Amniotic epithelial cell (primary cell): ENCODE measurements around the gene EXOSC9.

Experiments
- DNase-seq: peaks from one replicate; pipeline ENCODE4 v3.0.0-alpha.2; 2010; ENCODE audit warnings: low read depth

The EXOSC9 gene, protein sequence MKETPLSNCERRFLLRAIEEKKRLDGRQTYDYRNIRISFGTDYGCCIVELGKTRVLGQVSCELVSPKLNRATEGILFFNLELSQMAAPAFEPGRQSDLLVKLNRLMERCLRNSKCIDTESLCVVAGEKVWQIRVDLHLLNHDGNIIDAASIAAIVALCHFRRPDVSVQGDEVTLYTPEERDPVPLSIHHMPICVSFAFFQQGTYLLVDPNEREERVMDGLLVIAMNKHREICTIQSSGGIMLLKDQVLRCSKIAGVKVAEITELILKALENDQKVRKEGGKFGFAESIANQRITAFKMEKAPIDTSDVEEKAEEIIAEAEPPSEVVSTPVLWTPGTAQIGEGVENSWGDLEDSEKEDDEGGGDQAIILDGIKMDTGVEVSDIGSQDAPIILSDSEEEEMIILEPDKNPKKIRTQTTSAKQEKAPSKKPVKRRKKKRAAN

GRCh38 chr4:121800961-121801714 is at the start of gene EXOSC9:
Gene EXOSC9, plus strand, starts transcription at chr4:121801323. Its CDS starts 102 bp downstream, at chr4:121801425.
- DNase-seq: peak; percentile 91

GRCh38 chr4:121752142-121752541 is 49.0 kb upstream of the EXOSC9 start:
- DNase-seq: peak; percentile 30

- DNase-seq: peak; percentile 47
Measured at GRCh38 chr4:121758925-121759568, 42.1 kb upstream of the EXOSC9 start.

DNA sequence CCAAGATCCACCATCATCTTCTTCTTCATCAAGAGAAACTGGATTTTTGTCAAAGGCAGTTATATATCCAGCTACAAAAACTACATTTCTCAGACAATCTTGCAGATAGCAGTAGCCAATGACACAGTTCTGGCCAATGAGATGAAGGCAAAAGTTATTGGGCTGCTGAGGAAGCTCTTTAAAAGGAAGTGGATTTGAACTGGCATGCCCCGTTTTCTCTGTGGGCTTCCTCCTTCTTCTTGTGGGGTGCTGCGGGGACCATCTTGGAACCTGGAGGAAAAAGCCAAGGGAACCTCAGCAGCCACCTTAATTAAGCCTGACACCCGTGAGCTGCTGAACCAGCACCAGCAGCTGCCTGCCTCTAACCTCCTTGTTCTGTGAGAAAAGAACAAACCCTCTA is 40.9 kb upstream of the EXOSC9 start:
- DNase-seq: no peak

DNA sequence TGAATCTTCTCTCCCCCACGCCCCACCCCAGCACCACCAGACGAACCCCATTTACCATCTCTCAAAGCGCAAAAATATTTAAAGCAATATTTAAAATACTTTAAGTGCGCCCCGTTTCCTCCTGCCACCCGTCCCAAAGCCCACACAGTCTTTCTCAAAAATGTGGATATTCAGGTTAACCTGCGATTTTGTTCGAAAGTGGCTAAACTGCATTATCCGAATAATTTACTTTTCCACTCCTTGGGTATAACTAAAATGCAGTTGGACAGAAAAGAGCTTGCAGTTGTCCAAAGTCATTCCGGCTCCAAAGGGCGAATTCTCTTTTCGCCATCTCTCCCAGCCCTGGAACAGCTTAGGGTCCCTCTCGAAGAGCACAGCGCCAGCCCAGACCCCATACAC is 36.8 kb upstream of the EXOSC9 start:
- DNase-seq: no peak

- no peak for DNase-seq
Measured at GRCh38 chr4:121764702-121765367, 36.3 kb upstream of the EXOSC9 start, which contains the start of gene SMIM43. Gene SMIM43, minus strand, starts transcription at chr4:121765164. Its CDS starts 59 bp downstream, at chr4:121765105.

DNA sequence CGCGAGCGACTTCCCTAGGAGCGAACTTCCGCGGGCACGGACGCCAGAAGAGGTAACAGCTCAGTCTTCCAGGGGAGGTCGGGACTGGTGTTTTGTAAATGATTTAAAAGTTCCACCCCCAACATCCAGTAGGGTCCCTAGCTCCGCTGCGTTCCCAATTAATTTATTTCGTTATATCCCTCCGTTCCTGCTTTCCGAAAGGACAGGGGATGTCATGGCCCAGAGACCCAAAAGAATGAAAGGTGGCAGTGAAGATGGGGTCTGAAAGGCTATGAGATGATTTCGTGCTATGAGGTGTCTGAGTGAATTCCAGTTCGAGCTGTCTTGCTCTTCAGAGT is 35.8 kb upstream of the EXOSC9 start:
- no peak for DNase-seq

- DNase-seq: no peak
Measured at GRCh38 chr4:121765971-121766538, 35.1 kb upstream of the EXOSC9 start.

GRCh38 chr4:121767166-121767565 is 34.0 kb upstream of the EXOSC9 start:
- DNase-seq: no peak

GRCh38 chr4:121769341-121769740 is 31.8 kb upstream of the EXOSC9 start:
- no peak for DNase-seq

DNA sequence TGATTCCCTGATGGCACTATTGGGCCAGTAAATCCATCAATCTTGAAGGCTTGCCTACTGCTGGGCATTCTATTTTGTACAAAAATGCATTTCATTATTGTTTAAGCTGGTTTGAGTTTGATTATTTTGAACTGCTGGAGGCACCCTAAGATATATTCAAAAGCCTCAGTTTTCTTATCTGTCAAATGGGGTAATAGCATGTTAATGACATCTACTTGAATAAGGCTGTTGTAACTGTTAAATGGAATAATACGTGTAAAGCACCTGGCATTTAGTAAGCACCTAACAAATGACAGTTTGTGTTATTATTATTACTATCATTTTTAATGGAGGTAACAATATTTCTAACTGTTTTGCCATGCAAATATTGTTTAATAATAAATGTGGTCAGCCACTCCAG is 29.3 kb upstream of the EXOSC9 start:
- no peak for DNase-seq

DNA sequence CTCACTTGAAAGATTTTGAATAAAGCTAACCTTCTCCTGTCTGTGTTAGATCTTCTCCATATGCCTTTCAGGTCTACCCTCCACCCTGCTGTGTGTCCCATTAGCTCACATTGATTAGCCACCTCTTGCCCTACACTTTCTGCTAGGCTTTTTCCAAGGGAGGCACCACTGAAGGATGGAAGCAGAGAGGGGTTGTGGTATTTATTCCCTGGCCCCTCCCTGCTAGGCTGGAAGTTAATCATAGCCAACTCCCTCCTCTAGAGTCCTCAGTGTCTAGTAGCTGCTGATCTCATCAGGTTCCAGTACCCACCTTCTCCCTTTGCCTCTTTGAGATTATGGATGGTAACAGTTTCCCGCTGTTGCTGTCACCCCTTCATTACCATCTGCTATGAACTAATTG is 27.2 kb upstream of the EXOSC9 start:
- no peak for DNase-seq

DNA sequence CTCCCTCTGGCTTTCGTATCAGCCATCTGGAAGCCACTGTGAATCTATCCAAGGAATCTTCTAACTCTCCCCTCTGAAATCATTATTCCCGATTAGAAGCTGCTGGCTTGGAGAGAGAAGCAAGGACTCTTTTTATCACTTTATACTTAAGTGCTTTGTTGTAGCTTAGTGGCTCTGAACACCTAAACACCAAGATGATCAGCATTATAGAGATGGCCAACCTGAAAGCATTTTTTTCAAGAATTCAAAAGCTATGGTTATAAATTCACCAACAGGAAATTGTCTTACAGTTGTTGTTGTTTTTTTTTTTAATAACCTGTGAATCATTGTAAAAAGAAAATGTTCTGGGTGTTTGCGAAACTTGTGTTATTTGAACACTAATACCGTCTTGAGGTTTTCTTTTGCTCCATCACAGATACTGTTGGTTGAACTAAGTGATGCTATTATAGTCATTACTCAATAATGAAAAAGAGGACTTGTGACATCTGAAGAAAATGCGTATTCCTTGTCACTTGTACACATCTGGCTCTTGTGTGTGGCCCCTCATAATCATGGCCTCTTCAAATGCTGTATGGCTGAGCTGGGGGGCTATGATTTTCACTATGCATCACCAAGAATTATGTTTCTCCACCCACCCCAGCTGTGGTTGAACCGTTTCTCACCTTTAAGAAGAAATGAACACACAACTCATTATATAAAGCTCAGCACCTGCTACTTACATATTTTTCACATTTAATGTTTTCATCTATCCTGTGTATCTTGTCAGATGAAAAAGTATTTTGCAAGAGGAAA is 24.3 kb upstream of the EXOSC9 start:
- DNase-seq: peak; percentile 62

DNA sequence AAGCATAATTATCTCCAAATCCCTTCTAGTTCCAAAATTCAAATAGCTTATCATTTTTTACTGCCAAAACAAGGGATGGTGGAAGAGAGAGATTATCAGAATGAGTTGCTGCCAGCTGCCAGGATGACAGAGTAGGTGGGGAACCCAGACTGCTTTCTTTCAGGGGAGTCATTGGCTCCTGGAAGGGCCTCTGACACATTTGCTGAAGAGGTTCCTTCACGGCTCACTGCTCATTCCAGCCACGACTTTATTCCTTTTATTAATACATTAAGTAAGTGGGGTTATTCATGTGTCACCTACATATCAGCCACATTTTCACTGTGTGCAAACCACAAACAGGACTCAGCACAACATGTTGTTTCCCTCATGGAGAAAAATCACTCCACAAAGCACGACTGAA is 23.5 kb upstream of the EXOSC9 start:
- DNase-seq: no peak

- DNase-seq: no peak
Measured at GRCh38 chr4:121778991-121779628, 22.0 kb upstream of the EXOSC9 start.

GRCh38 chr4:121783210-121783609 is 17.9 kb upstream of the EXOSC9 start:
- DNase-seq: no peak

- DNase-seq: no peak
Measured at GRCh38 chr4:121784401-121784800, 16.7 kb upstream of the EXOSC9 start.

- DNase-seq: peak; percentile 97
Measured at GRCh38 chr4:121784975-121785374, 16.1 kb upstream of the EXOSC9 start.

DNA sequence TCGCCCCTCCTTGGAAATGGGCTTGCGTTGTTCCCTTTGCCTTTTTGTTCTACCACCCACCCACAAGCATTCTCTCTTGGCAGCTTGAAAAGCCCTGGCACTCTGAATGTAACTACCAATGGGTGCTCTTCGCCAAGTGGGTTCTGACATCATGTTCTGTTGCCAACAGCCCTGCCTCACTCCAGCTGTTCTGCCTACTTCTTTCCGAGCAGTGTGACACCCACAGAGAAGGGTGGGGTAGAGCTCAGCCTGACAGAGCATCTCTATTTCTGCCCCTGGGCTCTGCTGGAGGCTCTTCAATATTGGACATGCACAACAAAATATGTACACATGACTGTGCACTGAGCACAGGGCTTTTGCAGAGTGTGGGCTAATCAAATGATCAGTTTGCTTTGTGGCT is 15.6 kb upstream of the EXOSC9 start:
- DNase-seq: peak; percentile 34

DNA sequence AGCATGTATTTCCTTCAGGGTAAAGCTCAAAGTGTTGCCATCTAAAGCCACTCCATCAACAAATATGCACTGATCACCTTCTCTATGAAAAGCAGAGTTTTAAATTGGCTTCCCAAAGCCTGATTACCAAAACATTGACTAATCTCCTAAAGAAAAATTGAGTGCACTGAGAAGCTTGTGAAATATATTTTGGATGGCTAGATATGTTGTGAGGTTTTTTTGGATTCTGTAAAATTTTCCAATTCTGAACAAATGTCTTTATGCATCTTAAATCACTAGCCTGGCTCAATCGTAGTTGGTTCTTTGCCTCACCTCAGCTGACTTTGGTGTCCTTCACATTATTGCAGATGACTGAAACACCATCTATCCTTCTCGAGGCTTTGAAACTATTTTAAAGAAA is 14.9 kb upstream of the EXOSC9 start:
- DNase-seq: no peak

GRCh38 chr4:121788896-121789295 is 12.2 kb upstream of the EXOSC9 start:
- no peak for DNase-seq
